IPS DF 19.7 (cell line): ENCODE results near the gene TECTA.
"Not testable (repeated sequence)": the region's sequence is repeated elsewhere in the genome, so short reads cannot be mapped to it uniquely, and the experiment has no call there.

Experiments used
- DNase-seq: peaks from one replicate; pipeline ENCODE4 v3.0.0-alpha.2; 2013; ENCODE audit warnings: low read depth, low spot score

Gene TECTA

GRCh38 chr11:121229495-121230215, 128.6 kb downstream of the TECTA start:
- DNase-seq = no peak

DNA sequence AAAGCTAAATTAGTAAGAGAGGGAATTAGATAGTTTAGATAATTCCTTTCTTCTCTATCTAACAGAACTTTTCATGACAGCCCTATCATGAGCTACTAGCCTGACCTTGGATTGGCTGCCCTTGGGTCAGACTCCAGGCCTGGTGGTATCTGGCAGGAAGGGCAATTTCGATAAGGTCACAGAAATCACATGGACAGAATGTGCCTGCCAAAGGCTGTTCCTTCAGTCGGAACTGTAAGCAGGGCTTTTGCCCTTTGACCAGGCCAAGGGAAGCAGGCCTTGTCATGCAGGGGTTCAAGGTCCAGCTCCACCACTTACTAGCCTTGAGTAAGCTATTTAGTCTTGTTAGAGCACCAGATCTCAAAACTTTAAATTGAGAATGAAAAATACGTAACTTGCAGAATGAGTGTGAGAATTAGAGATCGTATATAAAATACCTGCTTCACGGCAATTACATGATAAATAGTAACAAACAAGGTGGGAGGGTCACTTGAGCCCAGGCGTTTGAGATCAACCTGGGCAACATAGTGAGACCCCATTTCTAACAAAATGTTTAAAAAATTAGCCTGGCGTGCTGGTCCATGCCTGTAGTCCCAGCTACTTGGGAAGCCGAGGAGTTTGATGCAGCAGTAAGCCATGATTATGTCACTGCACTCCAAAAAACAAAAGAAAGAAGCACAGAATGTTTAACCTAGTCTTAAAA, 130.7 kb downstream of the TECTA start:
- no peak for DNase-seq

- no peak for DNase-seq
Observed at GRCh38 chr11:121235057-121235456, 134.0 kb downstream of the TECTA start.

- no peak for DNase-seq
Observed at GRCh38 chr11:121236115-121237001, 135.3 kb downstream of the TECTA start.

DNA sequence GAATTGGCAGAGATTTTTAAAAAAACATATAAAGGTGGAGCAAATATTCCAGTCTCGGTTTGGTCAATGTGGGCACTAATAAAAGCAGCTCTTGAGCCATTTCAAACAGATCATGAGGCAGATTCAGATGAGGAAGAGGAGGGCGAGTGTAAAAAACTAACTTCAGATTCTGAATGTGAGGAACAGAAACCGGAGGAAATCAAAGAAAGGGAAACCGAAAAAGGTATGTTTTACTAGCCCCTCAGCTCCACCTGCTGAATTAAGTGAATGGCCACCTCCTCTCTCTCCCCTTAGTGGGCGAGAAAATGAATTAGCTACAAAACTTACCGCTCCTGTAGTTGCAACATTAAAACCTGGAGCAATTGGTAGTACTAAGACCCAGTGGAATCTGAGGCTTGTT, 136.2 kb downstream of the TECTA start:
- DNase-seq = not testable (repeated sequence)

DNA sequence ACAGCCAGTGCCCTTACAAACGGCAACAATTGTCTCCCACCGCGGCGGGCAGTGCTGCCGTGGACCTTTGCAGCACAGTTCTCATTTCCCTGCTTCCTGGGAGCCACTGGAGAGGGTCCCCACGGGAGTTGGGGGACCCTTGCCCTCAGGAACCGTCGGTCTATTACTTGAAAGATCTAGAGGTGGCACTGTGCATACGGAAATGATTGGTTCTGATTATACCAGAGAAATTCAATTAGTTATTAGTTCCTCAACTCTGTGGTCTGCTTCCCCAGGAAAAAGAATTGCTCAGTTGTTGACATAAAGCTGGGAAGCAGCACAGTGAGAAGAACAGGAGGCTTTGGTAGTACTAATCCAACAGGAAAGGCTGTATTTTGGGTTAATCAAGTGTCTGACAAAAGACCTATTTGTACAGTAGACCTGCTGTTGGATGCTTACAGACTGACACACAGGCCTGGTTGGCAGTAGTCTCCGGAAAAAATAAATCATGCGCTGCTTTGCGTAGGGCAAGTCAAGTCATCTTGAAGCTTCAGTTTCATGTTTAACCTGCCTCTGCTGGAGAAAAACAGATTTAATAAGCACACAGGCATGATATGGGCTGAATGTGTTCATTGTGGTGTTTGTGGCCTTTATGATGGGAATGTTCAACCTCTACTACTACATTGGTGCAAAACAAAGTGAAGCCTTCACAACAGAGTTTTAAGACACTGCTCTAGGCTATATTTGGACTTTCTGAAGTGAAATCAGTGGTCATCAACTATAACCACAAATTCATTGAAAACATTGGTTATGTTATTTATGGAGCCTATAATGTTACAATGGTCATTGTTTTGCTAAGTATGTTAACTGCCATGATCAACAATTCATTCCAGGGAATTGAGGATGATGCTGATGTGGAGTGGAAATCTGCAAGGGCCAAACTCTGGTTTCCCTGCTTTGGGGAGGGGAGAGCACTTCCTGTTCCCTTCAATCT, 136.9 kb downstream of the TECTA start:
- DNase-seq = no peak

- DNase-seq = no peak
Observed at GRCh38 chr11:121238956-121239355, 137.9 kb downstream of the TECTA start.

- not testable (repeated sequence) for DNase-seq
Observed at GRCh38 chr11:121240001-121240400, 139.0 kb downstream of the TECTA start.

- no peak for DNase-seq
Observed at GRCh38 chr11:121240650-121241303, 139.7 kb downstream of the TECTA start.
